ENCODE measurements around the gene AASDH. TPM values are rescaled to one million over a fixed set of nuclear protein-coding genes. Genes with fewer than 3 reads are reported as not detected.

Gene AASDH
- total and polyA plus RNA-seq, 5 donors from 2014 or later: 12.3 to 25.3 (median 19.2) TPM

DNA sequence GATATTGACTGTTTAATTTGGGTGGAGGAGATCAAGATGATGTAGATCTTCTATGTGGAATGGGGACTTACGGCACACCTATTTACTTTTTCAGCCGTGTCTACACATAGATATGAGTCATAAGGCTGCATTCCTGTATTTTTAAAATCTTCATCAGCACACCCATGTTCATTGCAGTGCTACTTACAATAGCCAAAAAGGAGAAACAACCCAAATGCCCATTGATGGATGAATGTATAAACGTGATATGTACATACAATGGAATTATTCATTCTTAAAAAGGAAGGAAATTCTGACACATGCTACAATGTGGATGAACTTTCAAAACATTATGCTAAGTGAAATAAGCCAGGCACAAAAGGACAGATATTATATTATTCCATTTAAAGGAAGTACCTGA is 98.6 kb downstream of the AASDH start:
- Histone ChIP-seq H3K27ac (ENCODE audit: insufficient read depth, low read length, poor library complexity, severe bottlenecking) (no peak overlapping the region), H3K4me3 (ENCODE audit: low read depth, low read length) (no peak overlapping the region), H3K27me3 (ENCODE audit: control insufficient read depth, insufficient read depth, low read length) (peaks cover 9% of the 10 kb centered on the region), H3K4me1 (ENCODE audit: control insufficient read depth, insufficient read depth, low read length, poor library complexity, severe bottlenecking) (peaks cover 5% of the 10 kb centered on the region), H3K9me3 (ENCODE audit: control insufficient read depth in 2 of 2, low read length in 2 of 2) (no peaks in the 10 kb centered on the region), H3K36me3 (ENCODE audit: control insufficient read depth, insufficient read depth, low read length) (no peaks in the 10 kb centered on the region)
- peaks cover 0 to 9% (median 8%) of the 10 kb centered on the region in 4 donors for H3K4me1 Mint-ChIP-seq
- peaks cover 6% of the 10 kb centered on the region for H3K27me3 Mint-ChIP-seq
- no peak overlapping the region for H3K4me3 Mint-ChIP-seq
- H3K27ac Mint-ChIP-seq: no peak overlapping the region
- DNase-seq (no peak), ATAC-seq (ENCODE audit: low read depth in 2 of 2) (no peak)
- H3K9me3 Mint-ChIP-seq: peaks cover 0 to 10% (median 2%) of the 10 kb centered on the region in 7 donors
- no peaks in the 10 kb centered on the region for H3K36me3 Mint-ChIP-seq

Other genes with a start within 250 kb of the AASDH start
- 9.0 TPM for gene PPAT, start 48.1 kb upstream of the AASDH start, total RNA-seq
- gene PPAT, start 48.1 kb upstream of the AASDH start, polyA plus RNA-seq: 10 to 100 TPM in 3 of 4 donors, 1 to 10 TPM in 1; 6.7 to 14.0 (median 12.0) TPM
- 21.7 TPM for gene PAICS, start 48.8 kb upstream of the AASDH start, total RNA-seq
- 10 to 100 TPM; 29.8 to 37.3 (median 31.0) TPM for gene PAICS, start 48.8 kb upstream of the AASDH start, polyA plus RNA-seq
- gene SRP72, start 80.1 kb upstream of the AASDH start, total RNA-seq: 111 TPM
- 100 to 1,000 TPM; 116 to 196 (median 155) TPM for gene SRP72, start 80.1 kb upstream of the AASDH start, polyA plus RNA-seq
- not detected for gene ARL9, start 118.3 kb upstream of the AASDH start, total RNA-seq
- gene ARL9, start 118.3 kb upstream of the AASDH start, polyA plus RNA-seq: not detected